ENCODE measurements around the gene NFKB1.

DNA sequence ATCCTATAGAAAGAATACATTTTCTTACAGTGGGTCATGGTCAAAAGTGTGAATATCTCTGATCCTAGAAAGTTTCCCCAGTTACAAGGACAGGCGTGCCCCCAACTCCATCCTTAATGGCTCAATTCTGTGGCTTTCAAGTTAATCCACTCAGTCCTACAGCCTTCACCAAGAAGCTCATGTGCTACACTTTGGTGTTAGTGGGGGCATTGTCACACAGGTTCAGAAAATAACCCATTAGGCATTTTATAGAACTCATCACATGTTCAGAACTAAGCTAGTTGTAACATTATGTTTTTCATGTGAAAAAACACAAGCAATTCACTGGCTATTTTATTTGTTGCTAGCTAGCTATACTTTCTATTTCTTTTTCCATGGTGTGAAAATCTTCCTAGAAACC is 20.4 kb downstream of the NFKB1 start:
- TF ChIP-seq POLR2A (IDR thresholded peaks at IDR 0.05) (no peak), POLR2AphosphoS5 (IDR thresholded peaks at IDR 0.05; ENCODE audit: insufficient read depth in 1 of 2, low read depth in 1 of 2) (no peak)
